Neutrophil (primary cell): Measurements from ENCODE around the gene PIK3CD.
"Not testable (repeated sequence)": the region's sequence is repeated elsewhere in the genome, so short reads cannot be mapped to it uniquely, and the experiment has no call there.

ENCODE experiments used
- H3K27ac ChIP-seq: fragments of 200-600 bp; sonication (generic); 2 replicates; pipeline ENCODE4 v1.5.1; 2016; ENCODE audit warnings: mild to moderate bottlenecking, moderate library complexity
- H3K27me3 ChIP-seq: fragments of 200-600 bp; sonication (generic); 2 replicates; pipeline ENCODE4 v1.6.0; 2016; ENCODE audit warnings: mild to moderate bottlenecking
- H3K36me3 ChIP-seq: fragments of 200-600 bp; sonication (generic); 2 replicates; pipeline ENCODE4 v1.5.1; 2017
- H3K4me1 ChIP-seq, 2 experiments: fragments of 200-600 bp in 1 of 2; sonication (generic) in 1 of 2; 1 replicate in 1 of 2; 2 replicates in 1 of 2; pipeline versions ENCODE4 v1.5.1 to v1.6.1; 2013 to 2016; ENCODE audit warnings: low read depth in 1 of 2, low read length in 1 of 2, mild to moderate bottlenecking in 1 of 2, moderate library complexity in 1 of 2; ENCODE audit not compliant: control insufficient read depth in 1 of 2, insufficient read depth in 1 of 2
- H3K4me3 ChIP-seq, 2 experiments: fragments of 200-600 bp in 1 of 2; sonication (generic) in 1 of 2; 1 replicate in 1 of 2; 2 replicates in 1 of 2; pipeline ENCODE4 v1.5.1; 2013 to 2016; ENCODE audit warnings: low read depth in 1 of 2, low read length in 1 of 2, mild to moderate bottlenecking in 1 of 2, moderate library complexity in 1 of 2
- H3K9me3 ChIP-seq: fragments of 200-600 bp; sonication (generic); 2 replicates; pipeline ENCODE4 v1.5.1; 2016
- TF ChIP-seq, protein P1 (sequence below): fragments of 200-600 bp; sonication (generic); IDR thresholded peaks from 2 replicates; pipeline ENCODE4 v1.5.1; 2016; ENCODE audit warnings: antibody characterized with exemption

Gene PIK3CD

DNA sequence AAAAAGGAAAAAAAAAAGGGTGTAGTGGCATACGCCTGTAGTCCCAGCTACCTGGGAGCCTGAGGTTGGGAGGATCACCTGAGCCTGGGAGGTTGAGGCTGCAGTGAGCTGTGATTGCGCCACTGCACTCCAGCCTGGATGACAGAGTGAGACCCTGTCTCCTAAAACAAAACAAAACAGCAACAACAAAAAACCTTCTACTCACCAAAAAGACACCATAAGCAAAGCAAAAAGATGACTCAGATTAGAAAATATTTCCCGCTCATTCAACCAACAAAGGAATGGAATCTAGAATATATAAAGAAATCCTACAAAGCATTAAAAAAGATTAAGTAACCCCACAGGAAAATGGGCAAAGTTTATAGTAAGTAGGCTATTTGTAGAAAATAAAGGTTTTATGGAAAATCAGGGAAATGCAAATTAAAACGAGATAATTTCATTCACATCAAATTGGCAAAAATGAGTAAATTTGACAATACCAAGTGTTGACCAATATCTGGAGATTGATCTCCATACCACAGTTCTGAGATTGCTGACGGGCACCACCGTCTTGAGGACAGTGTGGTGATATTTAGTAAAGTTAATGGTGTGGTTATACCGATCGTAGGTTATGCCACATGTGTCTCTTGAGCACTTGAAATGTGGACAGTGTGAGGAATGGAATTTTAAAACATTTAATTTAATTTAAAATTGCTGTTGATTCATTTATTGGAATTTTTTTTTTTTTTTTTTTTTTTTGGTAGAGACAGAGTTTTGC, 54.0 kb downstream of the PIK3CD start:
- peaks cover 39% of the 10 kb centered on the region for H3K36me3 ChIP-seq
- peak overlapping the region in 1 of 2 experiments; percentile 51 for H3K4me3 ChIP-seq
- no peaks in the 10 kb centered on the region for H3K27me3 ChIP-seq
- H3K9me3 ChIP-seq, result no peaks in the 10 kb centered on the region
- peak overlapping the region; percentile 78 for H3K27ac ChIP-seq
- TF ChIP-seq, protein P1, sequence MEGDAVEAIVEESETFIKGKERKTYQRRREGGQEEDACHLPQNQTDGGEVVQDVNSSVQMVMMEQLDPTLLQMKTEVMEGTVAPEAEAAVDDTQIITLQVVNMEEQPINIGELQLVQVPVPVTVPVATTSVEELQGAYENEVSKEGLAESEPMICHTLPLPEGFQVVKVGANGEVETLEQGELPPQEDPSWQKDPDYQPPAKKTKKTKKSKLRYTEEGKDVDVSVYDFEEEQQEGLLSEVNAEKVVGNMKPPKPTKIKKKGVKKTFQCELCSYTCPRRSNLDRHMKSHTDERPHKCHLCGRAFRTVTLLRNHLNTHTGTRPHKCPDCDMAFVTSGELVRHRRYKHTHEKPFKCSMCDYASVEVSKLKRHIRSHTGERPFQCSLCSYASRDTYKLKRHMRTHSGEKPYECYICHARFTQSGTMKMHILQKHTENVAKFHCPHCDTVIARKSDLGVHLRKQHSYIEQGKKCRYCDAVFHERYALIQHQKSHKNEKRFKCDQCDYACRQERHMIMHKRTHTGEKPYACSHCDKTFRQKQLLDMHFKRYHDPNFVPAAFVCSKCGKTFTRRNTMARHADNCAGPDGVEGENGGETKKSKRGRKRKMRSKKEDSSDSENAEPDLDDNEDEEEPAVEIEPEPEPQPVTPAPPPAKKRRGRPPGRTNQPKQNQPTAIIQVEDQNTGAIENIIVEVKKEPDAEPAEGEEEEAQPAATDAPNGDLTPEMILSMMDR, result no peak
- peaks cover 60 to 66% of the 10 kb centered on the region in 2 experiments for H3K4me1 ChIP-seq

DNA sequence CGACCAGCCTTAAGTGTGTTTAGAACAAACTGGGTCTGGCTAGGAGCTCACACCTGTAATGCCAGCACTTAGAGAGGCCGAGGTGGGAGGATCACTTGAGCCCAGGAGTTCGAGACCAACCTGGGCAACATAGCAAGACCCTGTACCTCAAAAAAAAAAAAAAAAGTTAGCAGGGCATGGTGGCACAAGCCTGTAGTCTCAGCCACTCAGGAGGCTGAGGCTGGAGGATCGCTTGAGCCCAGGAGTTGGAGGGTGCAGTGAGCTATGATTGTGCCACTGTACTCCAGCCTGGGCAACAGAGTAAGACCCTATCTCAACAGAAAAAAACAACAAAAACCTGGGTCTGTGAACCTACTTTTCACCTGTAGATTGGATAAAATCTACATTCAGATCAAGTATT, 54.6 kb downstream of the PIK3CD start:
- Histone ChIP-seq H3K27me3 (no peaks in the 10 kb centered on the region), H3K9me3 (no peaks in the 10 kb centered on the region), H3K4me3 (no peak overlapping the region), H3K36me3 (peaks cover 39% of the 10 kb centered on the region), H3K27ac (no peak overlapping the region), H3K4me1 (peaks cover 60 to 65% of the 10 kb centered on the region in 2 experiments)
- TF ChIP-seq, protein P1, result no peak

DNA sequence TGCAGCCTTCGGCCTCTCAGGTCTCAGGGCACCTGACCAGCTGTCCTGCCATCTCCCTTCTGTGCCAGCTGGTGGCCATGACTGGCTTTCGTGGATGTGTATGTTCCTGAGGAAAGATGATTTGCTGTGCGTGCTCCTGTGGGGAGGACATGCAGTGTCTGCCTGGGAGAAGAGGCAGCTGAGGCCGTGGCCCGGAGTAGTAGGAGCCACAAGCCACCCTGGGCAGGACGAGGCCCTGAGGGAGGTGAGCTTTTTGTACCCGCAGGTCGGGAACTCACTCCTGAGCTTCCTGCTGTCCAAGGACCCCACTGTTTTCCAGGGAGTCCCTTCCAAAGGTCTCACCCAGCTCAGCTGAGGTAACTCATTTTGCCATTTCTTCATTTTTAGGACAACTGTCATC, 58.5 kb downstream of the PIK3CD start:
- TF ChIP-seq, protein P1, result no peak
- Histone ChIP-seq H3K4me1 (peaks cover 33 to 34% of the 10 kb centered on the region in 2 experiments), H3K36me3 (peaks cover 71% of the 10 kb centered on the region), H3K4me3 (no peak overlapping the region), H3K9me3 (no peaks in the 10 kb centered on the region), H3K27ac (peak overlapping the region; percentile 35), H3K27me3 (no peaks in the 10 kb centered on the region)

DNA sequence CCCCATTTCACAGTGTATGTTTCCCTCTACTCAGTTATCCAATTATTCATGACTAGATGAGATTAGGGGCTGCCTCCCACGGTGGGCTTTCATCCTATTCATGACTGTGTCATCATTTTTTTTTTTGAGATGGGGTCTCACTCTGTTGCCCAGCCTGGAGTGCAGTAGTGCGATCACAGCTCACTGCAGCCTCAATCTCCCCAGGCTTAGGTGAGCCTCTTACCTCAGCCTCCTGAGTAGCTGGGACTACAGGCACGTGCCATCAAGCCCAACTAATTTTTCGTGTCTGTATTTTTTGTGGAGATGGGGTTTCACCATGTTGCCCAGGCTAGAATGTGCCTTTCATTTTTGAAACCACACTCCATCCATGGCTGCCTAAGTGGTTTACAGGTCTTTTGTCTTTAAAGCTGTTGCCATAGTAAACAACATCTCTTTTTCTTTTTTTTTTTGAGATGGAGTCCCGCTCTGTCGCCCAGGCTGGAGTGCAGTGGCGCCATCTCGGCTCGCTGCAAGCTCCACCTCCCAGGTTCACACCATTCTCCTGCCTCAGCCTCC, 60.0 kb downstream of the PIK3CD start:
- Histone ChIP-seq H3K9me3 (no peaks in the 10 kb centered on the region), H3K27ac (no peak overlapping the region), H3K4me3 (no peak overlapping the region), H3K36me3 (peaks cover 86% of the 10 kb centered on the region), H3K4me1 (peaks cover 19 to 22% of the 10 kb centered on the region in 2 experiments), H3K27me3 (no peaks in the 10 kb centered on the region)
- TF ChIP-seq, protein P1, result no peak

DNA sequence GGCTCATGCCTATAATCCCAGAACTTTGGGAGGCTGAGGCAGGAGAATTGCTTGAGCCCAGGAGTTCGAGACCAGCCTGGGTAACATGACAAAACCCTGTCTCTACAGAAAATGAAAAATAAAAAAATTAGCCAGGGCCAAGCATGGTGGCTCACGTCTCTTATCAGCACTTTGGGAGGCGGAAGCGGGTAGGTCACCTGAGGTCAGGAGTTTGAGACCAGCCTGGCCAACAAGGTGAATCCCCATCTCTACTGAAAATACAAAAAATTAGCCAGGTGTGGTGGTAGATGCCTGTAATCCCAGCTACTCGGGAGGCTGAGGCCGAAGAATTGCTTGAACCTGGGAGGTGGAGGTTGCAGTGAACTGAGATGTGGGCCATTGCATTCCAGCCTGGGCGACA, 61.2 kb downstream of the PIK3CD start:
- peaks cover 98% of the 10 kb centered on the region for H3K36me3 ChIP-seq
- peaks cover 13 to 23% of the 10 kb centered on the region in 2 experiments for H3K4me1 ChIP-seq
- not testable (repeated sequence) for H3K27ac ChIP-seq

DNA sequence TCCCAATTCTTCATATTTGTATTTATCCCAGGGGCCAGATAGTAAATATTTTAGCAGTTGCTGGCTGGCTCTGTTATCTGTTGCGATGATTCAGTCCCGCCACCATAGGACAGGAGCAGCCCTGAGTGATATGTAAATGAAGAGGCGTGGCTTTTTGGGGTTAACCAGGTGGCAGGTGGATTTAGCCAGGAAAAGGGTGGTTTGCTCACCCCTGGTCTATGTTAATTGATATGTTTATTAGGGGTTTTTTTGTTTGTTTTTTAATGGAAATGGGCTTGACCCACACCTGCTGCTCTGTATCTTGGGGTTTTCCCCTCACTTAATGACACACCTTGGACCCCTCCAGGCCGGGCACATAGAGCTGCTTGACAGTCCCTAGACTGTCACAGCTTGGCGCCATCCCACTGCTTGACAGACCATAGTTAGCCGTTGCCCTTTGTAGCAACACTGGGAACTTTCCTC, 62.8 kb downstream of the PIK3CD start:
- Histone ChIP-seq H3K27ac (no peak overlapping the region), H3K4me3 (no peak overlapping the region), H3K27me3 (no peaks in the 10 kb centered on the region), H3K4me1 (peaks cover 6 to 19% of the 10 kb centered on the region in 2 experiments), H3K36me3 (peaks cover 100% of the 10 kb centered on the region), H3K9me3 (no peaks in the 10 kb centered on the region)
- TF ChIP-seq, protein P1, result no peak

More for the DNA sequence above, 61.2 kb downstream of the PIK3CD start:
- H3K27me3 ChIP-seq, H3K4me3 ChIP-seq, H3K9me3 ChIP-seq: not testable (repeated sequence)
